HEK293T (cell line): ENCODE results near the gene LRIG3.

ENCODE experiments used
- FOXK2 ChIP-seq: fragments of 450-650 bp; IDR thresholded peaks from 2 replicates; pipeline ENCODE4 v1.6.1; 2016; ENCODE audit warnings: mild to moderate bottlenecking
- FOXM1 ChIP-seq: fragments of 450-650 bp; IDR thresholded peaks from 2 replicates; pipeline ENCODE4 v1.6.1; 2017; ENCODE audit warnings: mild to moderate bottlenecking, borderline replicate concordance

- TF ChIP-seq FOXM1 (no peak), FOXK2 (no peak)
These were observed 11.2 kb upstream of the LRIG3 start for GRCh38 chr12:58931518-58931917.
